Keratinocyte (primary cell): ENCODE data around the gene ST8SIA5. TPM values are rescaled to one million over a fixed set of nuclear protein-coding genes. Genes with fewer than 3 reads are reported as not detected.

Source experiments
- DNase-seq: peaks from one replicate; pipeline ENCODE4 v3.0.0-alpha.2; 2011; ENCODE audit warnings: low read depth, missing footprints, low spot score
- FAIRE-seq: peaks from 2 replicates; lab custom pipeline; 2011; peaks lifted over from hg19 to GRCh38; lab: Jason Lieb, UNC
- H2AFZ ChIP-seq: 2 replicates; pipeline ENCODE4 v1.6.0; 2012; ENCODE audit warnings: low read length, control low read depth, inconsistent platforms; ENCODE audit not compliant: control insufficient read depth
- H3K27ac ChIP-seq: 2 replicates; pipeline ENCODE4 v1.5.1; 2011; ENCODE audit warnings: low read length; ENCODE audit not compliant: control insufficient read depth, insufficient read depth
- H3K27me3 ChIP-seq: 3 replicates; pipeline ENCODE4 v1.6.0; 2011; ENCODE audit warnings: low read length; ENCODE audit not compliant: control insufficient read depth, insufficient read depth; ENCODE audit errors: extremely low read depth
- H3K36me3 ChIP-seq, 2 experiments: 2 replicates in 1 of 2; 3 replicates in 1 of 2; pipeline ENCODE4 v1.5.1; 2011; ENCODE audit warnings: low read length in 2 of 2, mild to moderate bottlenecking in 1 of 2; ENCODE audit not compliant: control insufficient read depth in 2 of 2, insufficient read depth in 2 of 2; ENCODE audit errors: extremely low read depth in 1 of 2
- H3K4me1 ChIP-seq: 3 replicates; pipeline ENCODE4 v1.5.1; 2011; ENCODE audit warnings: low read length; ENCODE audit not compliant: control insufficient read depth, insufficient read depth; ENCODE audit errors: extremely low read depth
- H3K4me2 ChIP-seq: 3 replicates; pipeline ENCODE4 v1.6.0; 2011; ENCODE audit warnings: low read depth, low read length; ENCODE audit not compliant: control insufficient read depth, insufficient read depth; ENCODE audit errors: extremely low read depth
- H3K4me3 ChIP-seq, 3 experiments: fragments of 200-600 bp in 1 of 3; sonication (generic) in 1 of 3; 2 replicates in 2 of 3; 3 replicates in 1 of 3; pipeline ENCODE4 v1.5.1; 2011 to 2016; ENCODE audit warnings: low read length in 3 of 3, mild to moderate bottlenecking in 3 of 3, control low read depth in 2 of 3, inconsistent platforms in 1 of 3, low read depth in 1 of 3, mixed read lengths in 1 of 3, mixed run types in 1 of 3, moderate library complexity in 1 of 3; ENCODE audit not compliant: control insufficient read depth in 2 of 3, insufficient read depth in 2 of 3; ENCODE audit errors: extremely low read depth in 1 of 3
- H3K79me2 ChIP-seq: 2 replicates; pipeline ENCODE4 v1.6.0; 2012; ENCODE audit warnings: low read length; ENCODE audit not compliant: control insufficient read depth, insufficient read depth
- H3K9ac ChIP-seq: 3 replicates; pipeline ENCODE4 v1.6.0; 2011; ENCODE audit warnings: low read length; ENCODE audit not compliant: control insufficient read depth, insufficient read depth; ENCODE audit errors: extremely low read depth
- H3K9me1 ChIP-seq: 3 replicates; pipeline ENCODE4 v1.6.0; 2011; ENCODE audit warnings: low read length; ENCODE audit not compliant: control insufficient read depth, insufficient read depth; ENCODE audit errors: extremely low read depth
- H3K9me3 ChIP-seq: 2 replicates; pipeline ENCODE4 v1.5.1; 2012; ENCODE audit warnings: low read depth, low read length; ENCODE audit not compliant: control insufficient read depth
- H4K20me1 ChIP-seq: 3 replicates; pipeline ENCODE4 v1.6.0; 2011; ENCODE audit warnings: low read length; ENCODE audit not compliant: control insufficient read depth, insufficient read depth; ENCODE audit errors: extremely low read depth
- CTCF ChIP-seq, 3 experiments: IDR thresholded peaks in 1 of 3; conservative IDR thresholded peaks in 1 of 3; optimal IDR thresholded peaks in 1 of 3; 2 replicates in 2 of 3; 3 replicates in 1 of 3; pipeline versions ENCODE3 to v1.5.1; 2011; ENCODE audit warnings: low read length in 3 of 3, mild to moderate bottlenecking in 3 of 3, moderate library complexity in 2 of 3, control low read depth in 1 of 3, inconsistent platforms in 1 of 3; ENCODE audit not compliant: insufficient read depth in 2 of 3; ENCODE audit errors: extremely low read depth in 1 of 3
- EZH2 ChIP-seq: IDR thresholded peaks from one replicate; pipeline ENCODE4 v1.6.1; 2012; ENCODE audit warnings: inconsistent platforms, mild to moderate bottlenecking, low read length, moderate library complexity
- dilution Hi-C: fragments of 300-500 bp; cut with MboI; formaldehyde crosslinking; loops from one replicate; pipeline ENCODE4 v1.7.0; 2020; ENCODE audit warnings: low sequenced_read_pairs; ENCODE audit not compliant: extremely low pct_ligation_motif_present
- polyA plus RNA-seq, 5 experiments: library from polyadenylated mRNA; depleted of rRNA in 3 of 5; stranded (reverse) in 3 of 5; stranded (forward) in 1 of 5; unstranded in 1 of 5; fragments of >200 nt; gene quantifications; 1 replicate in 1 of 5; 2 replicates in 3 of 5; 3 replicates in 1 of 5; pipeline versions ENCODE4 v1.2.1 to v1.2.3, GENCODE V29; 2011 to 2012; ENCODE audit warnings: missing spikeins in 2 of 5, low read depth in 1 of 5, low replicate concordance in 1 of 5

ST8SIA5 gene
- polyA plus RNA-seq, 1 donor (not counting 4 experiments of a cell fraction or from before 2014, with no cell fraction given), result under 0.01 TPM

- no peak overlapping the region for H3K4me3 ChIP-seq
- no peaks in the 10 kb centered on the region for H3K36me3 ChIP-seq
- dilution Hi-C loops, result no loop called here
- no peak overlapping the region for H2AFZ ChIP-seq
- no peak for FAIRE-seq
- no peaks in the 10 kb centered on the region for H3K79me2 ChIP-seq
- H3K27ac ChIP-seq, result no peak overlapping the region
- no peak overlapping the region for H3K9ac ChIP-seq
- H3K4me2 ChIP-seq, result no peak overlapping the region
- H3K9me3 ChIP-seq, result no peaks in the 10 kb centered on the region
- no peaks in the 10 kb centered on the region for H4K20me1 ChIP-seq
- no peaks in the 10 kb centered on the region for H3K4me1 ChIP-seq
- H3K9me1 ChIP-seq, result no peaks in the 10 kb centered on the region
- DNase-seq, result no peak
- TF ChIP-seq EZH2 (no peak), CTCF (optimal IDR thresholded peaks at IDR 0.05 in 1 of 3, IDR thresholded peaks at IDR 0.05 in 1 of 3, conservative IDR thresholded peaks at IDR 0.05 in 1 of 3; ENCODE audit: extremely low read depth in 1 of 3, insufficient read depth in 2 of 3, low read length in 3 of 3) (no peak)
- H3K27me3 ChIP-seq, result no peaks in the 10 kb centered on the region
Measured at GRCh38 chr18:46700066-46700824, 56.6 kb downstream of the ST8SIA5 start.

- Histone ChIP-seq H2AFZ (no peak overlapping the region), H4K20me1 (no peaks in the 10 kb centered on the region), H3K4me1 (no peaks in the 10 kb centered on the region), H3K9me3 (no peaks in the 10 kb centered on the region), H3K9me1 (no peaks in the 10 kb centered on the region), H3K9ac (no peak overlapping the region), H3K27ac (no peak overlapping the region), H3K4me3 (no peak overlapping the region), H3K36me3 (no peaks in the 10 kb centered on the region), H3K79me2 (no peaks in the 10 kb centered on the region), H3K27me3 (no peaks in the 10 kb centered on the region), H3K4me2 (no peak overlapping the region)
- FAIRE-seq, result no peak
- no peak for DNase-seq
- dilution Hi-C loops, result no loop called here
- no peak for TF ChIP-seq CTCF (optimal IDR thresholded peaks at IDR 0.05 in 1 of 3, IDR thresholded peaks at IDR 0.05 in 1 of 3, conservative IDR thresholded peaks at IDR 0.05 in 1 of 3; ENCODE audit: extremely low read depth in 1 of 3, insufficient read depth in 2 of 3, low read length in 3 of 3)
- no peak for TF ChIP-seq EZH2
Measured at GRCh38 chr18:46696702-46697101, 60.2 kb downstream of the ST8SIA5 start.
